Stimulated activated CD4-positive, alpha-beta T cell treated with anti-CD3 and anti-CD28 coated beads, Interleukin-12 subunit alpha, Interleukin-12 subunit beta, amount 100 ng/mL, for 4 hours (primary cell): Measurements from ENCODE around the gene SMYD3.

Experiments used
- DNase-seq: peaks from one replicate; pipeline ENCODE4 v3.0.0-alpha.2; 2020

Gene SMYD3

DNA sequence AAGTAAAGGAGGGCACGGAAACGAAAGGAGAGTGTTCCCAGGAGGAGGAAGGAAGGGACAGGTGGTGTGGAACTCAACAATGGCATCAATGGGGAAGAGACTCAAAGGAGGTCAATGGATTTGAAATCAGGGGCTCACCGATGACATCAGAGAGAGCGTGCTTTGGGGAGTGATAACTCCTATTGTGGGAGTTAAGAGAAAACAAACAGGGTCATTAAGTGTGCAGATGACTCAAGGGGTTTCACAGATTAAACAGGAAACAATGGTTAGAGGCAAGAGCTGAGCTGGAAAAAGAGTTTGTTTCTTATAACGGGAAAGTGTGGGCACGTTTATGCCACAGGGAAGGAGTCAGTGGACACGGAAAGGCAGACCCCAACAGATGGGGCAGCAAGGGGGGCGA lies 629.1 kb downstream of the SMYD3 start:
- no peak for DNase-seq

DNA sequence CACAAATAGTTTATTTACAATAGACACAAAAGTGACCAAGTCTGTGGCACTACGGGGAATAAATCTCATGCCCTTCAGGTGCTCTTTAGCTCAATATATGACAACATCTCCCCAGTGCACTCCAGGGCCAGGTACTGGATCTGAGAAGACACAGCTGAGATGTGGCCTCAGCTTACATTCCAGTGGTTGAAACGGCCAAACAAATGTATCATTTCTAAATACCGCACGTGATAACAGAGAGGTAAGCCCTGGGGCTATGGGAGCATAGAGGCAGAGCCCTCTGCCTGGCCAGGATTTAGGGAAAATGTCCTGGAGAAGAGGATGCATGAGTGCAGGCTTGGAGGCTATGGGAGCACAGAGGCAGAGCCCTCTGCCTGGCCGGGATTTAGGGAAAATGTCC lies 630.5 kb downstream of the SMYD3 start:
- DNase-seq, result no peak

GRCh38 chr1:245875581-245876261 lies 631.4 kb downstream of the SMYD3 start:
- DNase-seq, result no peak

- DNase-seq, result no peak
These were observed 632.0 kb downstream of the SMYD3 start for GRCh38 chr1:245874942-245875580.

DNA sequence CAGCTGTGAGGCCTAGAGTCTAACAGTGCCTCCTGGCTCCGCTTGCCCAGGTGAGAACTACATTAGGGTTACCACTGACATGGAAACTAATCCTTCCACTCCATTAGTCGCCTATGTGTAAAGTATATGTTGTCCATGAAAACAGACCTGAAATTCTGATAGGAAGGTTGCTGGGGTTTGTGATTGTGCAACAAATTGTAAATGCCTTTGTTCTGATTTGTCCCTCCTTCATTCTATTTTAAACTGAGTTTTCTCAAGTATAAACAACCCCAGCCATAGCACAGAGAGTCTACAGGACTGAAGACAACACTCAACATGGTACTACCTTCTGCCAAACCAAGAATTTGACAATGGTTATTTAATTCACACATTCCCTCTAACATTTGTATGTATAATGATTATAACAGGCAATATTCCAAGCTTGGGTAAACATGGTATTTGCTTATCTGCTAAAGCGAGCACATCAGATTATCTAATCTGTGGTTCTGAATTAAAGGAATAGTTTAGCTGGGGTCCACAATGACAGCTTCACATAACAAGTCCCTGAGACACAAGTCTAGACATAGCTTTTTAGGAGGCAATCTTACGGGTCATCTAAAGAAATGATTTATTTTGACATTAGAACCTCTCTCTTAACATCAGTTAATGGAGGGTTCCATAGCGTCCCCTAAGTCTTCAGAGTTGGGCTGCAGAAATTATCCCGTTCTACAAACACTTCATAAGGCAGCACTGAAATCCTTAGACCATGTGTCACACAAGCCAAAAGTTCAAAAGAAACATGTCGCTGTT lies 633.0 kb downstream of the SMYD3 start:
- no peak for DNase-seq

GRCh38 chr1:245873068-245873467 lies 634.0 kb downstream of the SMYD3 start:
- DNase-seq, result no peak

GRCh38 chr1:245872475-245872874 lies 634.6 kb downstream of the SMYD3 start:
- DNase-seq, result no peak

DNA sequence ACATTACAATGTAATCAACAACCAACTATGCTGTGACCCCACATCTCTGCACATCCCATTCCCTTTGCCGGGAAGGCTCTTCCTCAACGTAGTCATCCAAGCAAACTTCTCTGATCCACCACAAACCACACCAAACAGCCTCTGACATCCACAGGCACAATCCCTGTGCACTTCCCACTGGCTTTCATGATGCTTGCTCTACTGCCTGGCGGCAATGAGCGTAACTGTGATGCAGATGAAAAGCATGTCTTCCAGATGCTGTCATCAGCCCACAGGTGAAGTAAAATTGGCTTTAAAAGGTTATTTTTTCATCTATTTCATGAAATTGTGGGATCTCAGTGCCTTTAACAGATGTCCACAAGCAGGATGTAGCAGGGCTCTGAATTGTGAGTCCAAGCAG lies 635.2 kb downstream of the SMYD3 start:
- DNase-seq, result no peak

- DNase-seq, result no peak
These were observed 635.9 kb downstream of the SMYD3 start for GRCh38 chr1:245871191-245871590.

- DNase-seq, result no peak
These were observed 636.4 kb downstream of the SMYD3 start for GRCh38 chr1:245870698-245871097.

DNA sequence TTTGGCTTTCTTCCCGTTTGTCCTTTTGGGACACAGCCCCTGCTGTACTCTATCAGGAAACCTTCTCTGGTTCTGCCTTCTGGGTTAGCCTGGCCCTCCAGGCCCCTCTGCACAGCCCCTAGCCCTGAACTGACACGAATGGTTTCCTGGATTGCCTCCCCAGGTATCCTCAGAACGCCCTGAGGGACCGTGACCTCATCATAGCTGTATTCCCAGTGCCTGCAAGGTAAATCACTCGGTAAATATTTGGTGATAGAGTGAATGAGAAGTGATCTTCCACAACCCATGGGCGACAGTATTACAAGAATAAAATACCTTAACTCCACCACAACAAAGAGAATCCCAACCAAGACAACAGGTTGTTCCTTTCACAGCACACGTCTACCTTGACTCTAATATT lies 637.2 kb downstream of the SMYD3 start:
- no peak for DNase-seq

DNA sequence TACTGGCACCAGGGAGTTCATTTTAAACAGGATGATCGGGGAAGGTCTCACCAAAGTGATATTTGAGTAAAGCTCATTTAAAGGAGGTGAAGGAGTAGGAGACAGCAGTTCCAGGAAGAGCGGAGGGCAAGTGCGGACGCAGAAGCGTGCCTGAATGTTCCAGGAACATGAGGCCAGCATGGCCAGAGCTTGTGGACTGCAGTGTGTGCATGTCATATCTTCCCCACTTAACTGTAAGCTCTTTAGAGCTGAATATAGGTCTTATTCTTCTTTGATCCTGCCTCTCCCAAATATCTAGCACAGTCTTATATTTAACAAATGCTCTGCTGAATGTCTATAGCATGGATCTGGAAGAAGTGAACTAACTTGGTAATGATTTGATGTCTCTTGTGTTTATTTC lies 639.3 kb downstream of the SMYD3 start:
- DNase-seq, result no peak

DNA sequence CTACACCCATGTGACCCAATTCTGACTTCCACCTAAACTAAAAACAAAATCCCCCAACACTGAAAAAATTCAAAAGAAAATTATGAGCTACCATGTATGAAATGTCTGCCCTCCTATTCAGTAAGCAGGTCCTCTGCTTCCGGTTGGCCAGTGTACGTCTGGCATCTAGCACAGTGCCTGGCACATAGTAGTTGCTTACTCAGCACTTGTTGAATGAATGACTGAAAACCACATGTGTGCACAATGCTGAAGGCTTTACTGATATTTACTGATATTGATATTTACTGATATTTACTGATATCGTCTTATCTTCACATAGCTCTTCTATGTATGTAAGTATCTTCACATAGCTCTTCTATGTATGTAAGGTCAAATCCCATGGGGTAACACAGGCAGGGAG lies 642.2 kb downstream of the SMYD3 start:
- no peak for DNase-seq

DNA sequence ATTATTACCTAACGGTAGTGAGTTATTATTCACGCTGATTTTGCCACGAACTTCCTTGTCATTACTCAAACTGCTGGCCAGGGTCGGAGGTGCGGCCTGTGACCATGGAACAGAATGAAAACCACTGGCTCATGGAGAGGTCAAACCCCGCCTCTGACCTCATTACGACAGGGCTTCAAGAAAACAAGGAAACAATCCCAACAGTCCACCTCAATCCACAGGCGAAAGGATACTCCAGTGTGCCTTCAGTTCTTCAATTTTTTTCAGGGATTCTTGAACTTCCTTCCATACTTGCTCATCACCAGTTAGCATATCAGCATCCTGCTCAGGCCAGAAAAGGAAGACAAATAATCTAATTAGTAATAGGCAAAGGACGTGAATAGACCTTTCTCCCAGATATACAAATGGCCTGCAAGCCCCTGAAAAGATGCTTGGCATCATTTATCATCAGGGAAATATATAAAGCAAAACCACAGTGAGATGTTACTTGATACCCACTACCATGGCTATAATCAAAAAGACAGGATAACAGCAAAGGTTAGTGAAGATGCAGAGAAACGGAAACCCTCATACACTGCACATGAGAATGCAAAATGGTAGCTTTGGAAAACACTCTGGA lies 643.4 kb downstream of the SMYD3 start:
- DNase-seq, result no peak

GRCh38 chr1:245862812-245863540 lies 644.1 kb downstream of the SMYD3 start:
- no peak for DNase-seq

DNA sequence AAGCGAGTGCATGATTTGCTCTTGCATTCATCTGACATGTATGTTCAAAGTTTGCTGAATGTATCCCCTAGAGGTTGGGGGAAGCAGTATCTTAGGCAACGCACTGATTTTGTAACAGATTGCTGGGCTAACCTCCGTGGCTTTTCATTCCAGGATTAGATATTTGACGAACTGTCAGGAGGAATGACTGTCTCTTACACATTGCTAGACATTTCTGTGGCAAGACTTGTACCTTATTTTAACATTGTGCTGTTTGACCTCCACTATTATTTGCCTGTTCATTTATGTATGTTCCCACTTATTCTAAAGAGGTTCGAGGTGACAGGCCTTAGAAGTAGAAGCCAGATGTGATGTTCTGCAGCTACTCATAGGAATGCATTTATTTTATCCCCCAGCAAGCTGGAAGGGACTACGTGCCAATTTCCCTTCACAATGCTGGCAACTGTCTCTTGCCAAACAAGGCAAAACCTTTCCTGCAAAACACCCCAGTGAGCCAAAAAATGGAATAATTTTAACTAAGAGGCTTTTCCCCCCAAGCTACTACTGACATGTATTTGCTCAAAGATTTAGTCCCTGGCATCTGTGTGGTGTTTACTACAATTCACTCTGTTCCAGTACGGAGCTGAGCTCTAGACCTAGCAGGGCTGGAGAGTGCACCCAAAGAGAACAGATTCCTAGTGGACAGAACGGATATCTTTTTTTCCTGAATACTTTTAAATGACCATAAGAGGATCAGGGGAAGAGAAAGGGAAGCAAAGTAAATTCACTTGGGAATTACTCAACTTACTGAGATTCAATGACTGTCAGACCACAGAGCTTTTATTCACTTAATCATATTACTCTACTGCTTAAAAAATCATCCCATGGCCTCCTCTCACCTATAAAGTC lies 646.2 kb downstream of the SMYD3 start:
- no peak for DNase-seq

- no peak for DNase-seq
These were observed 647.5 kb downstream of the SMYD3 start for GRCh38 chr1:245859493-245860114.

GRCh38 chr1:245858722-245859492 lies 648.2 kb downstream of the SMYD3 start:
- DNase-seq, result no peak

DNA sequence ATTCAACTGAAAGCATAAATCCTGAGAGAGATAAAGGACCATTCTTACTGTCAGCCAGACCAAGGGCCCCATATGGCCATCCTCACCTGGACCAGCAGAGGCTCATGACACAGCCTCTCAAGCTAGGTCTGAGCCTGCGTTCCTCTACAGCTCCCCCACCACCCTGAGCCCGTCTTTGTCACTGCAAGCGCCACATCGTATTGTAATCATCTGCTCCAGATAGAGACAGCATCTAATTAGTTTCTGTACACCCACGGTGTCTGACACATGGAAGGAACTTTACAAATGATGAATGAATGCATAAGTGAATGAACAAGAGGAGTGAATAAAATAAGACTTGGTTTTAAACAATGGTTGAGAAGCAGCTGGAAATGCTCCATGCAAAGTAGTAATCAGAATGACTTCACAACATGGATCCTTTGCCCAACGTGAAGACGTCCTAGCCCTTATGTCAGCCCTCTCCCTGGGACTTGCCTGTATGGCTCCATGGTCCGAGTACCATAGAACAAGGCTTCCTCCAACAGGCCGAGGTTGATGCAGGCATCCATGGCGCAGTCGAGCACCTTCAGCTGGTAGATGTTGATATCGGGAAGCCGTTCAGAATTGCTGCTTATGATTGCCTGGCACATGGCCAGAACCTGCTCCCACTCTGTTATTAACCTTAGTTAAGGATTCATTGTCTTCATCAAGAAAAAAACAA lies 648.9 kb downstream of the SMYD3 start:
- DNase-seq, result no peak

GRCh38 chr1:245856944-245857531 lies 650.0 kb downstream of the SMYD3 start:
- DNase-seq, result no peak
